GM19452 (cell line): ENCODE measurements around the gene OSGIN1.

Experiments
- ATAC-seq: cut with Tn5 transposase; IDR thresholded peaks from one replicate; pipeline ENCODE4 v1.9.1; 2021; ENCODE audit not compliant: unreplicated experiment

OSGIN1 gene

DNA sequence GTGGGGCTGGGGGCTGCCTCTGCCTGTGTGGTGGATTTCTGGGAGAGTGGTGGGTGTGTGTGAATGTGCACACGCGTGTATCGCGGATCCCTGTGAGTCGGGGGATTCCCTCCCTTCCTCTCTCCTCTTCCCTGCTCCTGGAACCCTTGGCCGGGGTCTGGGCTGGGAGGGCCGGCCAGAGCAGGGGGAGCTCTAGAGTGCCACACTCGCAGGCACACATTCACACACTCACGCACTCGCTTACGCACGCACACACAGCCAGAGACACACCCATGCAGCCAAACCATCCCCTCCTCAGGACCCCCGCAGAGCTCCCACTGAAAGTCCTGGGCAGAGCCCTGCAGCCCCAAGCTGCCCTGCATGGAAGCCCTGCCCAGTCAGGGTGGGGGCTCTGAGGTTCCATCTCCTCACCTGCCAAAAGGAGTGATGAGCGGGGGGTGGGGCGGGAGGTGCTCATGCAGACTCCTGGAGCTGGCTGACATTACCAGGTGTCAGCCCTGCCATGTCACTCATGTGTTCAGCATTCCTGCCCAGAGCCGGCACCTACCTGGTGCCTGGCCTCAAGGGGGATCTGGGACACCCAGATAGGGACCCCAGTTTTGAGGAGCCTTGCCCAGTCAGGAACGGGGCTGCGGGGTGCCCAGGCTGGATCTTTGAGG lies 16.9 kb downstream of the OSGIN1 start:
- no peak for ATAC-seq

DNA sequence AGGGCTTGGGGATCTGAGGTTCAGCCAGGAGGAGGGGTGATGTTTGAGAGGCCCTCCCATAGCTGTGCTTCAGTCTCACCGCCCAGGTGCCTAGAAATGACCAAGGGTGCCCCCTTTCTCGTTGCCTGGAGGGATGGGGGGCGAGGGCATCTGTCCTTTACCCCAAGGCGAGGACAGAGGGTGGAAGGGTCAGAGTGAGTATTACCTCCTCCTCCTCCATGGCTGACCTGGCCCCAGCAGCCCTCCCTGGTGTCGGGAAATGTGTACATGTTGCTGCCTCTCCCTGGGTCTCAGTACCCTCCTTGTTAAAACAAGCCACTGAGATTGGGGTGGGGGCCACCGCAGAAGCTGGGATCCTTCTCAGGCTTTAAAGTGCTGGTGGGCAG lies 17.4 kb downstream of the OSGIN1 start:
- ATAC-seq, result no peak

DNA sequence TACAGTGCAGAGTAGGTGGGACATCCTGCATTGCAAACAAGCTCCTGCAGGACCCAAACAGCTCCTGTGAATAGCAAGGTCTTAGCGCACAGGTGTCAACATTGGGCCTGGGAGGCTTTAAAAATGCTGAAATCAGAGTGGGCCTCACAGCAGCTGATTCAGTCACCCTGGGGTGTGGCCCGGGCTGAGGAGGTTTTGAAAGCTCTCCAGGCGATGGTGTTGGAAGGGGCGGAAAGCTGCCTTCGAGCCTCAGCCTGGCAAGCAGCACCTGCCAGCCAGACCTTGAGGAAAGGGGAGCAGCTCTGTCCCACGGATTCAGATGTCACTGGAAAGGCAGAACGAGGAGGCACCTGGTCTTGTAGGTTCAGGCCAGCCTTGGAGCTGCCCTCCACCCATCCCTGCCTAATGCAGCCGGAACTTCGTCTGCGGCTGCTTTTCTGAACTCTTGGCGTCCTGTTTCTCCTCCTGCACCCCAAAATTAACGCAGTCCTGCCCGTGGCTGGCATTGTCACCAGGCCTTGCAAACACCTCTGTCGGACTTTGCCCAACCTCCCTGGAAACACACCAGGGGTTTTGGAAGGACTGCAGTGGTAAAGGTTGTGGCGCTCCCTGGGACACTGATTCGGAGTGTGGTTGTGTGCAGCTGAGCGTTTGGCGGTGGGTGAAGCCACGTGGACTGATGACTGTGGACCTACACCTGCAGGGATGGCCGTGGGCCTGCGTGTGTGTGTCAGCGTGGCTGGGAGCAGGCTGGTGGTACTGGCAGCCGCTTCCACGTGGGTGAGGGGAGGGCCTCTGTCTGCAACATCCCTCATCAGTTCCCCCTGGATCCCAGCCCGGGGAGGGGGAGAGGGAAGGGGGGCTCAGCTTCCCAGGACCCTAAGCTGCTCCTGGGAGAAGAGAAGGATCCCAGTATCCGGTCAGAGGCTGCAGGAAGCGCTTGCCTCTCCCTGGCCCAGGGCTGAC lies 18.4 kb downstream of the OSGIN1 start:
- no peak for ATAC-seq

DNA sequence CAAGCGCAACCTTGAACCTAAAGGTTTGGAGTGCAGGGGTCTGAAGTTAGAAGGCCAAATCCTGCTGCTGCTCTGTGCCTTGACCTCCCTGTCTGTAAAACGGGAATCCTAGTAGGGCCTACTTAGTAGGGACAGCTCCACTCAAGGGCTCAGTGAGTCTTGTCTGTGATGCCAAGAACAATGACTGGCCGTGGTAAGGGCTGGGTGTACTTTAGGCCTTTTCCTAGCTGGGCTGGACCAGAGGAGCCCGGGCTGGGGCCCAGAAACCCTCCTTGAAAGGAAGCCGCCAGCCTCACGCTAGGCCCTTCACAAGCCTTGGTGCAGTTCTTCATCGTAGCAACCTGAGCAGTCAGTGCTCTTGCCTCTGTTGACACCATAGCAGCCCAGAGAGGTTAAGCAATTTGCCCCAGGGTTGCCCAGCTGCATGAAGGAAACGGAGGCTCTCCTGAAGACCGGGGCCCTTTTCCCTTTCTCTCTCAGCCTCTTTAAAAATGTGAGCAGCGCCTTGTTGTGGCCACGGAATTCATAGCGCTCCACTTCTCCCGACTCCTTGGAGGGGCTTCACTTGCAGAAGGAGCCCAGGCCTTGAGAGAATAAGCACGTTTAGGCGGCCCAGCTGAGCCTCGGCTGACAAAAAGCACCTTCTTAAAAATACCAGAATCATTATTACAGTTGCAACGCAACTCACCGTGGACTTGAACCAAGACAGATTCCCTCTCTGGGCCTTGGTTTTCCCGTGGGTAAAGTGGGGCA lies 19.4 kb downstream of the OSGIN1 start:
- no peak for ATAC-seq

DNA sequence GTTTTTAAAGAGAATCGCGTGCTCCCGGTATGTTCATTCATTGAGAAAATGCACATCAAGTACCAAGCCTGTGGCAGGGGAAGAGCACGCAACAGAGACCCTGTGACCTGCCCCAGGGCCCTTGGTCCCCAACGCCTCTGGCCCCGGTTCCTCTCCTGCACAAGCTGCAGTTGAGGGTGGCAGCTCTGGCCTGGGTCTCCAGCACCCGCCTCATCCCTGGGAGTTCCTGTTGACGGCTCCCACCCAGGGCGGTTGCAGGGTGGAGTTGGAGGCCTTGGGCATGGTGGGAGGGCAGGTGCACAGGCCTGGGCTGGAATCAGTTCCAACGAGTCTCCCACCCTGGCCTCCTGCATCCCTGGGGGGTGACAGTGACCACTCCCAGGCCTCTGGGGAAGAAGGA lies 20.0 kb downstream of the OSGIN1 start:
- no peak for ATAC-seq

DNA sequence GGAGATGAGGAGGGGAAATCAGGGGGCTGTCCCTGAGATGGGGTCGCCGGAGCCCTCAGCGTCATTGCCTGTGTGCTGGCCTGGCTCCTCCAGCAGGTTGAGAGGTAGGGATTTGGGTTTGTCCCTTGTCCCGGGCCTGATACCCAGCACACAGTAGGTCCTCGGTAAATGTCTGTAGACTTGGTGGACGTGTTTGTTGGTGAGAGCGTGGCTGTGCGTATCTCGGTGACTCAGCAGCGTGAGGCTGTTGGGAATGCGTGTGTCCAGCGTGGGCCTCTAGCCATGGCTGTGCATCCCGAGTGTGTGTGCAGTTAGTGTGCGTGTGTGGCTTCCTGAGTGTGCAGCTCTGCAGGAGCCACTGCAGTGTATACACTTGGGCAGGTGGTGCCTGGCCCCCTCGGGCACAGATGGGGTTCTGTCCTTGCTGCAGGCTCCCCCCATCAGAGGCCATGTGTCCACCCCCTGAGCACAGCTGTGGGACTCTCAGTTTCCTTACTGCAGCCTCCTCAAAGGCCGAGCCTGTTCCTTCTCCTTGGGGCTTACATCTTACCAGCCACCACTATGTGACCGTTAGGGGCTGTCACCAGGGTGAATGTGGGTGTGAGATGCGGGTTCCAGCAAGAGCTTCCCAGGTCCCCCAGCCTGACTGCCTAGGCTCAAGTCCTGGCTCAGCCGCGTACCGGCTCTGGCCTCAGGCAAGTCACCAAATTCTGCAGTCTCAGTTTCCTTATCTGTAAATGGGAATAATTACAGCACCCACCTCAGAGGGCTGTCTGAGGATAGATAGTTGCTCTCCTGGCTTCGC lies 20.7 kb downstream of the OSGIN1 start:
- ATAC-seq, result no peak

DNA sequence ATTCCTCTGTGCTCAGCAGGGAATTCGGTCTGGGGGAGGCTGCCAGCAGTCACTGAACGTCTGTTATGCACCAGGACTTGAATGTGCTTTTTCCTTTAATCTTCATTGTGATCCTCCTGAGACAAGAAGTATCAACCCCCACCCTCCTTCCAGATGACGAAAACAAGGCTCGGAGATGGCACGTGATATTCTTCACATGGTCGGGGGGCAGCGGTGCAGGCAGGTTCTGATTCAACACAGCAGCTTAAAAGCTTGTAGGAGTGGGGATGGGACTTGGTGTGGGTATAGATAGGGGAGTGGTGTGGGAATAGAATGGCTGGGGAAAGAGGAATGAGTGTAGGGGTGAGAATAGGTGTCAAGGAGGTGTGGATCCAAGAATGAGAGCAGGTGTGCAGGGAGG lies 21.4 kb downstream of the OSGIN1 start:
- no peak for ATAC-seq

DNA sequence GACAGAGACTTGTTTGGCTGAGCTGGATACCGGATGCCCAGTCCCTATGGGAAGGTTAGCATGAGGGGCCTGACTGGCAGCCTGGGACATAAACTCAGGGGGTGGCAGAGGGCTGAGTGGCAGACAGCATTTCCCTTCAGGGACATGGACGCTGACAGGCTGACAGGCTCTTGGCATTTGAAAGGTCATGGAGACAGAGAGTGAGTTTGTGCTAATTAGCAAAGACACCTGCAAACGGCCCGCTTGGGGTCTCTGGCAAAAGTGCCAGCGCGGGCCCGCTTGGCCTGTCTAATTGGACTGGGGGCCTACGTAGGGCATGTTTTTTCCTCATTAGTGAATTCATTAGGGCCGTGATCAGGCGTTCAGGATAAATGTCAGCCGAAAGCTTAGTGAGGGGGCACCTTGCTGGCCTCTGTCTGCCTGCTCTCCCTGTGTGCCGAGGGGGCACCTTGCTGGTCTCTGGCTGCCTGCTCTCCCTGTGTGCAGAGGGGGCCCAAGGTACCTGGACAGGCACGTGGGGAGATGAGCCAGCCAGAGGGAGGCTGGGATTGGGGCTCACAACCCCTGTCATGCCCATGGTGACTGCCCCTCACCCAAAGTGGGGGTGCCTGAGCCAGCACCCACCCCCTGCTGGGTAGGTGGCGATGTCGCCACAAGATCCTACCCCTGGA lies 22.7 kb downstream of the OSGIN1 start:
- no peak for ATAC-seq

DNA sequence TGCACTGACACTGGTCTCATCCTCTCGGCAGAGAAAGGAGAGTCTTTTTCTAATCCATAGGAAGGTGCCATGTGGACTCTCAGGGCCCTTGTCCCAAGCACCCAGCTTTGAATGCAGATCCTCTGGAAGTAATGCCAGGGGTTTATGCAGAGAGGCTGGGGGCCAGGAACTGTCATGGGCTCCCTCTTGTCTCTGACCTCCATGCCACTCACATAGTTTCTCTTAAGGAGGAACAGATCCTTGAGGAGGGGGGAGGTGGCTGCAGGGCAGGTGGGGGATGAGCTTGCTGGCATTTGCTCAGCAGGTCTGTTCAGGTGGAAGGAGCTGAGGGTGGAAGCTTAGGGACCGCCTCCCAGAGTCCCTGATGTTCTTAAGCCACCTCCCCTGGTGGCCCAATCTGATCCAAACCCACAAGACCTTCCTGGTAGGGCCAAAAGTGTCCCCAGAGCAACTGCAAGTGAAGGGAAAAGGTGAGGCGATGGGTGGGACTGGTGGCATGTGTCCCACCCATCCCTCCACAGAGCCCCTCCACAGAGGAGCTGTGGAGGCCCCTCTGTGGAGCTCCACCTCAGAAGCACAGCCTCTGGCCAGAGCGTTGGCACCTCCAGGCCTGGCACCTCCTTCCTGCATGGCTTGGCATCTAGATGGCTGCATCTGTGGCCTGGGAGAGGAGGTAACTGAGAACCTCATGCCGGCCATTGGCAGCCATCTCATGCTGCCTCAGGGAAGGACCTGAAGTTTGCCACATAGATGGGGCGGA lies 24.2 kb downstream of the OSGIN1 start:
- ATAC-seq, result no peak

DNA sequence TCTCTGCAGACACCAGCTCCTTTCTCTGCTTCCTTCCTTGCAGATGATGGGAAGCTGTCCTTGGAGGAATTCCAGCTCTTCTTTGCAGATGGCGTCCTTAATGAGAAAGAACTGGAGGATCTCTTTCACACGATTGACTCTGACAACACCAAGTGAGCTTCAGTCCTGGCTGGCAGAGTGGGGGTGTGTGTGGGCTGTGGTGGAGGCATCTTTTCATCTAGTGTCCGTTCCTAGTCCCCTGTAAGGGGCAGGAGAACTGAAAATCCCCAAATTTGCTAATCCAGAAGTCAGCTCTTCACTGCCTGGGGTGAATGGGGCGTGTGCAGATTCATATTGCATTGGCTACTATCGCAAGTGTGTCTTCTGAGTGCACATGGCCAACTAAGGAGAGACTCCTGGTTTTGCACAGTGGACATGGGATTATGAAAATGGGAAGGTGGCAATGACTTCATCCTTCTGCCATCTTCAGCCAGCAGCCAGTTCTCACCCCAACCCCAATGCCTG lies 25.4 kb downstream of the OSGIN1 start:
- no peak for ATAC-seq

DNA sequence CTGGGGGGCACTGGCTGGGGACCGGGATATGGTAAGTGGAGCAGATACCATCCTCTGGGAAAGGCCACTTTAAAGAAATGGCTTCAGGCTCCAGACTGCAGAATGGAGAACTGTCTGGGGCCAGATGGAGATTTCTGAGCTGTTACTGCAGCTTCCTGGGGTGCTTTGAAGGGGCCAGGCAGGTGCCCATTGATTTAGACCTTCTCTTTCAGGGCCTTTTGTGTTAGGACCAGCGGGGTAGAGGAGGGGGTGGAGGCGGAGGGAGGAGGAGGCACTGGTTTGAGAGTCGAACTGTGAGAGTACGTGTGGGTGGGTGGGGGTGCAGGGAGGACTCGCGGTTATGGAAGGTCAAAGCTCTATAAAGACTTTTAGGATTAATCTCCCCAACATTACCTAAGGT lies 26.4 kb downstream of the OSGIN1 start:
- no peak for ATAC-seq

DNA sequence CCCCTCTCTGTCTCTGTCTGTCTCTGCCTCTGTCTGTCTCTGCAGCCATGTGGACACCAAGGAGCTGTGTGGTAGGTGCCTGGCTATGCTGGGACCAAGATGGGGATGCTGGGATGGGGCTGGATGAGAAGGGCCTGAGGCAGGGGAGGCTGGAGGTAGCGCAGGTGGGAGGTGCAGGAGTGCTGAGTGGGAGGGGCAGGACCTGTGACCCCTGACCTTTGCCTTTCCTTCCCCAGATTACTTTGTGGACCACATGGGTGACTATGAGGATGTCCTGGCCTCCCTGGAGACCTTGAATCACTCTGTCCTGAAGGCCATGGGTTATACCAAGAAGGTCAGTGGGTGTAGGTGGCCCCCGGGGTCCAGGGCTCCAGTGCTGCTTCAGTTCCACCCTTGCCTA lies 27.8 kb downstream of the OSGIN1 start:
- ATAC-seq, result no peak

DNA sequence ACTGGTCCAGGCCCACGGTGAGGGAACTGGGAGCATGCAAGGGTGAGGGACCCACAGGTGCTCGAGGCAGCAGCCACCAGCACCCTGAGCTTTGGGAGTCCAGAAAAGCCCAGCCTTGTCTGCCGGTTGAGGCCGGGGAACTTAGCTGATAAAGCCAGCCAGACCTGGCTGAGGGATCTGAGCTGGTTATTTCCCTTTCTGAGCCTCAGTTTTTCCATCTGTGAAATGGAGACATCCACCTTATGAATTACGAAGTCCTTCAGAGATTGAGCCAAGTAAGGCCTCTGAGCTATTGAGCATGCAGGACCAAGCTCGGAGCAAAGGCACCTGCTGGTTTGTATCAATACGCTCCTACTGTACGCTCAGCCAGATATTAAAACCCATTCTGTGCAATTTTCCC lies 28.8 kb downstream of the OSGIN1 start:
- no peak for ATAC-seq

DNA sequence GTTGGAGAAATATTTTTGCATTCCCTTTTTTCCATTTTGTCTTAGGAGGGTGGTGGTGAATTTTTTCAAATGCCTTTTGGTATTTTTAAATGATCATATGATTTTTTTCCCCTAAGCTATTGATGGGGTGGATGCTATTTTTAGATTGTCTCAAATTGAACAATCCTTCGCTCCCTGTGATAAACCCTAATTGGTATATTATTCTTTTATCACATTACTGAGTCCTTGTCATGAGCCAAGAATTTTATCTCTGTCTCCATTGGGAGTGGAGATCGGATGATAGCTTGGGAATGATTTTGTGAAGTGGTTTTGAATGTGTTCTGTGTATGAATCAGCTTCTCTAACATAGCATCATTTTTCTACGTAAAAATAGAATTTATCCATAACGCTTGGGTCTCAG lies 30.5 kb downstream of the OSGIN1 start:
- no peak for ATAC-seq

DNA sequence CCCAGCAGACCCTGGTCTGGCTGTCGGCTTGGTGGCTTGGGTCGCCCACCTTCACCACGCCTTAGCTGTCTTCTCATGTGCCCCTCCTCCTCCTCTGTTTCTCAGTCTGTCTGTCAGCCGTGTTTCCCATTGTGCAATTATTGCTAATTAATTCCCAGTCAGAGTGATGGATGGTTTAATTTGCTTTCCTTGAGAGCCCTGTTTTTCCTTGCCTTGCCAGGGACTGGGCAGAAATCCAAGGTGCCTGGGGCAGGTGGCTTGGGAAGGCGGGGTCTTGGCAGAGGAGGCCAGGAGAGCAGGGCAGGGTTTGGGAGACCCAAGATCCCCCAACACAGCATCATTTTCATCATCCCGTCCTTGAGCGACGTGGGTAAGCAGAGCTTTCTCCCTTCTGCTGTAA lies 36.3 kb downstream of the OSGIN1 start:
- ATAC-seq, result no peak

DNA sequence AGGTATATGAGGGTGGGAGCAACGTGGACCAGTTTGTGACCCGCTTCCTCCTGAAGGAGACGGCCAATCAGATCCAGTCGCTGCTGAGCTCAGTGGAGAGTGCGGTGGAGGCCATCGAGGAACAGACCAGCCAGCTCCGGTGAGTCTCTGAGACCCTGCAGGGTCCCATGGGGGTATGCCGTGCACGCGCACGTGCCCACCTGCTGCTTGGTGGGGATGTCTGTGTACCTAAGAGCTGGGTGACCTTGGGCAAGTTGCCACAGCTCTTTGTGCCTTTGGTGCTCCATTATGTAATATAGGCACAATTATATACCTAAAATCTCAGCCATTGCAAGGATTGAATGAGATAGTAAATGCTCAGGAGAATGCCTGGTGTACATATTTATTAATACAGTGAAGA lies 37.5 kb downstream of the OSGIN1 start:
- ATAC-seq, result no peak

DNA sequence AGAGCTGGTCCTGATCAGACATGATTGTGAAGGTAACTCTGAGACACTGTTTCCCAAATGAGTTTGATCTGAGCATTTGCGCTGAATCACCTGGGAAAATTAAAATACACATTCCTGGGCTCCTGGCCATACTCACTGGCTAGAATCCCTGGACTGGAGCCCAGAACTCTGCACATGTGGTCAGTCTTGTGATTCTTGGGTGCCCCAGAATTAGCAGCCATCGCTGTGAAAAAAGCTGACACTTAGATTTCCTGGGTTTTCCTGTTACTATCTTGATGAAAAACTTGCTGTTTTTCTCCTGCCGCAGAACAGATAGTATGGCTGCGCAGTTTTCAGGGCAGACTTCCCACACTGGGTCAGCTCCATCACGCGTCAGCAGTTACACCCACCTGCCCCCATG lies 39.6 kb downstream of the OSGIN1 start:
- ATAC-seq, result no peak

DNA sequence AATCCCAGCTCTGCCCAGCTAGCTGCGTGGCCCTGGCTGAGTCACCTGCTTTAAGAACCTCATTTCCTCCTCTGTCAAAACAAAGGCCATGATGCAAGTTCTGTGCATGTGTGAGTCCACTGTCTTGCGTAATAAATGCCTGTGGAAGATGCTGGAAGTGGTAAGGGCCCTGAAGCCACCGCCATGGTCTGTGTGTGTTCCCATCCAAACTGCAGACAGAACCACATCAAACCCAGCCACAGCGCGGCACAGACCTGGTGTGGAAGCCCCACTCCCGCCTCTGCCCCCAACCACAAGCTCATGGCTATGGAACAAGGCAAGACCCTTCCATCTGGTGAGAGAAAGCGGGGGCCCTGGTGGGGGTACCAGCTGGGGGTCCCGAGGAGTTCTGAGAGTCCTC lies 41.0 kb downstream of the OSGIN1 start:
- no peak for ATAC-seq

DNA sequence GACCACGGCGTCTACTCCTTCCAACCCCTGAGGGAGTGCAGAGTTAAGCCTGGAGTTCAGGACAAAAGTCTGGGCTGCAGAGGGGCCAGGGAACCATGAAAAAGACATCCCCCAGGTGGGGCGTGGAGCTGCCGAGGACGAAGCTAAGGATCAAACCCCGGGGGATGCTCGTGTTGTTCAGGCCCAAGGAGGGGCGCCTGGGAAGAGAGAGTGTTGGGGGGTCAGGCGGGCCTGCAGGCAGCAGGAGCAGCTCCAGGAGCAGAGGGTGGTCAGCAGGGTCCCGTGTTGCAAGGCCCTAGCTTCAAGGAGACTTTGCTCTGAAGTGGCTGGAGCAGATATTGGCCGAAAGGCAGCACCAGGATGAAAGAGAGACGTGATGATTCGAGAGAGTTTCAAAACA lies 41.7 kb downstream of the OSGIN1 start:
- ATAC-seq, result no peak
